HG03108 (cell line): ENCODE data around the gene RBP5.

Experiments
- ATAC-seq: cut with Tn5 transposase; IDR thresholded peaks from one replicate; pipeline ENCODE4 v1.9.1; 2021; ENCODE audit warnings: moderate library complexity; ENCODE audit not compliant: unreplicated experiment

Gene RBP5, protein sequence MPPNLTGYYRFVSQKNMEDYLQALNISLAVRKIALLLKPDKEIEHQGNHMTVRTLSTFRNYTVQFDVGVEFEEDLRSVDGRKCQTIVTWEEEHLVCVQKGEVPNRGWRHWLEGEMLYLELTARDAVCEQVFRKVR

DNA sequence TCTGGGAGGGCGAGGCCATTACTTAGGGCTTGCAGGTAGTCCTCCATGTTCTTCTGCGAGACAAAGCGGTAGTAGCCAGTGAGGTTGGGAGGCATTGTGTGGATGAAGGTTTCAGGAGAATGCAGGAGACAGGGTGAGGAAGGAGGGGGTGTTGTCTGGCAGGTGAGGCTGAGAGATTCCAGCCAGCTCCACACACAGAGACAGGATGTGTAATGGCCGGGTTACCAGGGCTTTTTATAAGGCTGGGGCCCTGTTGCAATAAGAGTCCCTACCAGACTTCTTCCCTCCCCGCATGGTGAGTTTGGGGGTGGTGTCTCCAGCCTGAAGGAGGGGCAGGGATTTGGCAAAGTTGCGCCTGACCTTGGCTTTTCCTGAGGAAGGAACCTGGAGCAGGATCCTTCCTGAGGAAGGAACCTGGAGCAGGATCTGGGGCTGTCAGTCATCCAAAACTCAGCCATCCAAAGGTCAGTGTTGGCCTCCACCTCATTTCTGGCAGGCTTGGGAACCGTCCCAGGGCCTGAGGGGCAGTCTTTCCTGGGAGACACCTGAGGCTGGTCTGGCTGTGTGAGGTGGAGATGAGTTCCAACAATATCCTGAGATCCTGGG lies at the start of gene RBP5:
TSS of gene RBP5 (minus strand) at position 209 of the 606 bp plus-strand sequence. CDS start at position 95, 114 bp downstream.
- no peak for ATAC-seq

DNA sequence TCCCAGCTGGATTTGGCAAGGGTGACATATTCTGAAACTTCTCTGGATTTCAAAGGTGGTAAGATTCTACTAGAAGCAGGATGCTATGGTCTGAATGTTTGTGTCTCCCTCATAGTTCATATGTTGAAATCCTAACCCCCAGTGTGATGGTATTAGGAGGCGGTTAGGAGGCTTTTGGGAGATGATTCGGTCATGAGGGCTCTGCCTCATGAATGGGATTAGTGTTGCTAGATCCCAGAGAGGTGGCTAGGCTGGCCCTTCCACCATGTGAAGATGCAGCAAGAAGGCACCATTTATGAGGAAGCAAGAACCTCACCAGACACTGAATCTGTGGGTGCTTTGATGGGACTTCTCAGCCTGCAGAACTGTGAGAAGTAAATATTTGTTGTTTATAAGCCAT lies 49.8 kb upstream of the RBP5 start:
- no peak for ATAC-seq

DNA sequence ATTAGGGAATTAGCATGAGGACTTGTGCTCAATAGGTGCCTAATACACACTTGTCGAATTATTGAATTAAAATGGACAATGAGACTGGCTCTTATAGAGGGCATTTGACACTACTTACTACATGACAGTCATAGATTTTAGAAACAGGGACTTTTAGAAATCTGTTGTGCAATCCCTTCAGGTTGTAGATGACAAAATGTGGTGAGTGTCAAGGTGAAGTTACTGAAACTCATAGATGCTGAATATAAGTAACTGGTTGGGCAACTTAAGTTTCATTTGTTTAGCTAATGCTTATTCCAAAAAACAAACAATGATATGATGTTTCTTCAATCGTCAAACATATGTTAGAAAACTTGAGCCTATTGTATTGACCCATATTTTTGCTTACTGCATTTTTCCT lies 47.9 kb upstream of the RBP5 start:
- no peak for ATAC-seq

DNA sequence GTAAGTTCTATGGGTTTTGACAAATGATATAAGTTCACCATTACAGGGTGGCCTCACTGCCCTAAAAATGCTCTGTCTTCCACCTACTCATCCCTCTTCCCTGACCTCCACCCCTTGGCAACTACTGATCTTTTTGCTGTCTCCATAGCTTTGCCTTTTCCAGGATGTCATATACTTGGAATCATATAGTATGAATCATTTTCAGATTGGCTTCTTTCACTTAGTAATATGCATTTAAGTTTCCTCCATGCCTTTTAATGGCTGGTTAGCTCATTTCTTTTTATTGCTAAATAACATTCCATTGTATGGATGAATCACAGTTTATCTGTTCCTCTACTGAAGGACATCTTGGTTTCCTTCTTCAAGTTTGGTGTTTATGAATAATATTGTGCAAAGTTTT lies 46.8 kb upstream of the RBP5 start:
- ATAC-seq = no peak

DNA sequence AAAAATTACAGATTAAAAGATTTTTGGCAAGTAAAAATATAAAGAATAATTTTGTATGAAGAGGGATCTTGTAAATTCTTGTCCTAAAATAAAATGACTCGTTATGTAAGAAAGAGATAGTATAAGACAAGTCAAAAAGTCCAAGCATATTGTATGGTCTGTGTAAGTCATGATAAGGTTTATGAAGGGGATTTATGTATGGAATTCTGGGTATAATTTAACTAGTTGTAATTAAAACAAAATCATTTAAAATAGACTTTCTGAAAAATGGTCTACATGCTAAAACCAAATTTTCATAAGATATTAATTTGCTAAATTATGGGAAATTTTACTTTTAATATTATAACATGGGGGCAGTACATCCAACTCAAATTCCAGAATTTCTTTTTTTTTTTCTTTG lies 43.2 kb upstream of the RBP5 start:
- ATAC-seq = no peak

DNA sequence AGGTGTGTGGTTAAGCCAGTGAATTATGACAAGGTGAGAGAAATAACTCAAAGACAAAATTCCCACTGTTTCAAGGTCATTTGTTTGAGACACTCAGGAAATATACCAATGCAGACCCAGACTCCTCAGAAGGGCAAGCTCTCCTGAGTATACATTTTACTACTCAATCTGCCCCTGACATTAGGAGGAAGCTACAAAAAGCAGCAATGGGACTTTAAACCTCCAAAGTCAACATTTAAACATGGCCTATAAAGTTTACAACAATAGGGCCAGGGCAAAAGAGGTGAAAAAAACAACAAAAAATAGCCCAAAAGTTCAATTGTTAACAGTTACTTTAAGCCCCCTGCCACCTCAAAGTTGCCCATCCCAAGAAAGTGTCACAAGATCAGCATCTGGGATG lies 41.3 kb upstream of the RBP5 start:
- no peak for ATAC-seq

DNA sequence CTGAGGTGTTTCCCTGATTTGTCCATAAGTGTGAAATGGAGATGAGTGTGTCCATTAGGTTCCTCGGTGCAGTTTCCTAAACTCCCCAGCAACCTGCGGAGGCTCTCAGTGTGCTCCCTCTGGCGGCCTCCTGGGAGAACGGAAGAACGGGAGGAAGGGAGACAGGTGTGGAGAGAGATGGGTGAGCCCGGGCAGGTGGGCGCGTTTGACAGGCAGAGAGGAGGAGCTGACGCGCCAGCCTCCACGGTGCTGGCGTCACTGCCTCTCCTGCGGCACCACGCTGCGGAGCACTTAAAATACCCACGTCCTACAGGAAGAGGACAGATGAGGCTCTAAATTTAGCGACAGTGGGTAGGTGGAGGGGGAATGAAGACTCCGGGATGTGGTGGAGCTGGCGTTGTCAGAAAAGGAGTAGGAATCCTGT lies 34.0 kb upstream of the RBP5 start:
- ATAC-seq = no peak

DNA sequence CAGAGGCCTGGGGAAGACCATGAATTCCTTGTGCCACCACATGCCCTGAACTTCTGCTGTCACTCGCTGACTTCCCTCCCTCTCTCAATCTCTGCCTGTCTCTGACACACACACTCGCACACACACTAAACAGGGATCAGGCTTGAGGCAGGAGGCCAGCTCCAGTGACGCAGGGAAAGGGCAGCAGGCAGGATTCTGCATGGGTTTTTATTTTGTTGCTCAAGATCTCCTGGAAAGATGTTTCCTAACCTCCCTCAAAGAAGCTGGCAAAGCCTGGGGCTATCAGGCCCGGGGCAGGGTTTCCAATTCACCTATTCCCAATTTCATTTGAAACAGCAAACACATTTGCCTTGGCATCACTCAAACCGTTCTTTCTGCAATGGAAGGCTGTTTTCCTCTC lies 33.1 kb upstream of the RBP5 start:
- no peak for ATAC-seq

DNA sequence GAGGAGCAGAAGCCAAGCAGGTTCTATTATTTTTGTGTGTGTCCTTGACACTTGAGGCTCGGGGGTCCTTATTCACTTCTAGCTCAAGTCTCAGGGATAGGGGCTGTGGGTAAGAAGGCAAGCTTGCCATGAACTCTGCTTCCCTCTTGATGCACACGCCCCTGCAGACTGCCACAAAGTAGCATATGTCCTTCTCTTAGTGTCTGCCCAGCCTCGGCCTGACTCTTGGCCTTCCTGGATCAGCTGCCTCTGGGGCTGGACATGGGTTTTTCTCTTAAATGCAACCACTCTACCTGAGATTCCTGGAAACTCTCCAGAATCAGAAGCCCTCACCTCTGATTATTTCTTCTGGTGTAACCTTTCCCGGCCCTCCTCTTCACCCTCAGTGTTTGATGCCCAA lies 32.6 kb upstream of the RBP5 start:
- no peak for ATAC-seq

DNA sequence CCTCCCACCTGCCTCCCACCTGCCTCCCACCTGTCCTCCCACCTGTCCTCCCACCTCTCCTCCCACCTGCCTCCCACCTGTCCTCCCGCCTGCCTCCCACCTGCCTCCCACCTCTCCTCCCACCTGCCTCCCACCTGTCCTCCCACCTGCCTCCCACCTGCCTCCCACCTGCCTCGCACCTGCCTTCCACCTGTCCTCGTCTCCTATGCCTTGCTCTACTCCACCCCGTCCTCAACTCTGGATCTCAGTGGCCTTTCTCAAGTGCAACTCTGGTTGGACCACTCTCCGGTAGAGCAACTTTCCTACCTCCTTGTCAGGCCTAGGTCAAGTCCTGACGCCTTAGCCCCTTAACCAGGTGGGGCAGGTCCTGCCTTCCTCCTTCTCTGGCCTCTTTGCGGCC lies 31.5 kb upstream of the RBP5 start:
- no peak for ATAC-seq

DNA sequence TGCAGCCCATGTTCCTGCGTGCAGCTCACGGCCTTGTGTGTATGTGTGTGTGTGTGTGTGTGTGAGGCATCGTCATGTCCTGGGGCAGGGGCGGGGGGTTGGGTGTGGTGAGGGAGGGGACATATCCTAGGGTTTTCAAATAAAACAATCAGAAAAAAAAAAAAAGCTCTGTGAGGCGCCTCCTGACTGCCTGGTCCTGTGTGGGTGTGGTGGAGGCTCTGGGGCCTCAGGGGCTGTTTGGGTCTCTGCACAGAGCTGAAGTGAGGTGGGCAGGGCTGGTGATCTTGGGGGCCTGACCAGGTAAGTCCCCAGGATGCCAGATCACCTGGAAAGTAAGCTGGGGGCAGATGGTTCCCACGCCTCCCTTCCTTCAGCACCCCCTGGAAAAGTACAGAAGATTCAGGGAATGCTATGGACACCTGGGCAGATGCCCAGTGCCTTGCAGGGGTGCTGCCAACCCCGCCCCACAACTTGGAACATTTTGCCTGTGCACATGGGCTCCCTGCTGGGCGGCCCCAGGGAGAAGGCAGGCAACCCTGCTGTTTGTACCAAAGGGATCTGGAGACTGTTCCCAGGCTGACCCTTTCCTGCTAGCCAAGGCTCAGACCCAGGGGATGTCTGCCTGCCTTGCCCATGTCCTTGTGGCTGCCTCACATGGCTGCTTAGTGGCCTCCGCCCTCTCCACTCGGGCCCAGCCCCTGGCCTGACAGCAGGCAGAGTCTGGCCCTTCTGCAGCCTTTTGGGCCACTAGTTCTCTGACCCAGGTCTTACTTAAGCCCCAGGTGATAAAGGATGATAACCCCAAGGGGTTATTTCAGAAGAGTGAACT lies 30.3 kb upstream of the RBP5 start:
- ATAC-seq = no peak

DNA sequence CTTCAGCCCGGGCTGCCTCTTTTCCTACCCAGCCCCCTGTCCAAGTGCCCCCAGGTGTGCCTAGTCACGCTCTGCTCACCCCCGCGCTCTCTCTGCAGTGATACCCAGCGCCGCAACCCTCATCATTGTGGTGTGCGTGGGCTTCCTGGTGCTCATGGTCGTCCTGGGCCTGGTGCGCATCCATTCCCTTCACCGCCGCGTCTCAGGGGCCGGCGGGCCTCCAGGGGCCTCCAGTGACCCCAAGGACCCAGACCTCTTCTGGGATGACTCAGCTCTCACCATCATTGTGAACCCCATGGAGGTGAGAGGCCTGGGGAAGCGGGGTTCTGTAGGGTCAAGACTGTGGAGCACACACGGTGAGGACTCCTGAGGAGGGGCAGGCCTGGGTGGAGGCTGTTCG lies 28.7 kb upstream of the RBP5 start:
- no peak for ATAC-seq

DNA sequence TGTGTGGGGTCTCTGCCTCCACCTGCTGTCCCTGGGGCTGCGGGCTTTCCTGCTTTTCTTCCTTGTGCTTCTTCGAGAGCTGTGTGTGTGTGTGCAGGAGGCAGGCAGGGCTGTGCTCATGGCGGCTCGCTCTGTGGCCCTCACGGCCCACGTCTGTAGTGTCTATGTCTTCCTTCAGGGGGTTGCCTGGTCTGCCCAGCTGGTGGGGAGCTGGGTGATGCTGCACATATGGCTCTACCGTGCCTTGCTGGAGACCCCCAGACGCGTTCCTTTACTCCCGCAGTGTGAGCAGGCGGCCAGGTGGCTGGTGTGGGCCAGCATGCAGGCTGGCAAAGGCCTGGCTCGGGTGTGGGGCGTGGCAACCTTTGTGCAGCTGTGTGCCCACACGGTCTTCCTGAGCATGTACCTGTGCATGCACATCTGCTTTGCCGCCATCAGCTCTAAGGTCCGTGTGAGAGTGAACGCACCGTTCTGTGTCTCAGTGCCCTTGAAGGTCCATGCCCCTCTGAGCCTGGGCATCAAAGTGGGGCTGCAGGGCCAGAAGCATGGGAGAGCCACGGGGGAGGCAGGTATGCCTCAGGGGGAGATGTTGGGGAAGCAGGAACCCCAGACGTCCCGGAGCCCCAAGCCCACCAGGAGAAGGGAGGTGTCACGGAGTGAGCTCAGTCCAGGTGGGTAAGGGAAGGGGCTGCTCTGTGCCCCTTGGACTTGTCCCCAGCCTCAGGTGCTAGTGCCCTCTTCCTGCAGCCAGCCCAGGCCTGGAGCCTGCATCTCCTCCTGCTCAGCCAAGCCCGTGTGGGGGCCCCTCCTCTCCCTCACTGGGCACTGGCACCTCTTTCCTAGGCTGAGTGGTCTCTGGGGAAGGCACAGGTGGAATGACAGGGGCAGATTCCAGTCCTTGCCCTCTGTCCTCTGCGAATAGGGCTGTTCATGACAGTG lies 27.8 kb upstream of the RBP5 start:
- ATAC-seq = no peak

DNA sequence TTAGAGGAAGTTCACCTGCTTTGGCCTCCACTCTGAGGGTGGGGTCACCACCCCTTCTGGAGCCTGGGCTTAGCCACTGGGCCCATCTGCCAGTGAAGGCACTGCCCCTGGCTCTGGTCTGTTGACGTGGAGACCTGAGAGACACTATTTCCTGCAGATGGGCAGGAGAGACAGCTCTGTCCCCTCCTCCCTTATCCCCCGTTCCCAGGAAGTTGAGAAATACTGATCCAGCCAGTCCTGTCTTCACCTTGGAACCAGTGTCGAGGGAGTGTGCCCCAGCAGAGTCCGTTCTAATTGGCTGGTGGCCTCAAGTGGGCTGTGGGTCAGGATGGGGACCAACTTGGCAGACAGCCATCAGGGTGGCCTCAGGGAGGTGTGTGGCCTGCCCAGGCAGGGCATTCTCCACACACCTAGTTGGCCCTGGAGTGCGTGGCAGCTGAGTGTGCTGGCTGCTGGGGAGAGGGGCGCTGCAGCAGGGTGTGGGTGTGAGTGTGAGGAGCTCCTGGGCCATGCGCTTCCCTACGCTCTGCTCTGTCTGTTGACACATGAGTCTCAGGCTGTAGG lies 26.9 kb upstream of the RBP5 start:
- ATAC-seq = no peak

DNA sequence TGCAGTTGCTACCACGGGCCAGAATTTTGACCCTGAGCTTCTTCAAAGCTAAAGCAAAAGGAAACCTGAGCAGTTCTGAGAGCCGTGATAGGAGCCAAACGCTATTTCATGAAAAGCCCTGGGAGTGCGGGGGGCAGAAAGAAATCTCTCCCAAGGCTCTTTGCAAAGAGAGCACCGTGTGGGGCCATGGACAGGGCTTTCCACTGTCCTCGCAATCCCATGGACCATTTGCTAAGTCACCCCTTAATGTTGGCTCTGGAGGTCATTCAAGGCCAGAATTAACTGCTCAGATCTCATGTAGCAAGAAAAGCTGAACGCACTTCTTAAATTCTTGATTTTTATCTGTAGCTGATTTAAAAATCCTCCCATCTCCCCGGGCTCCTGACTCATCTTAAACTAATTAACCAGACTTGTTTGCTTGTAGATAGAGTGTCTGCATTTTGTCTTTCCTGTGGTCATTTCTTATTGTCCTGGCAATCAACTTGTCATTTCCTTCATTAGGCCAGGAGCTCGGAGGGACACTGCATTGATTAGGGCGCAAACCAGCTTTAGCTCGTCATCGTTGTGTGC lies 26.3 kb upstream of the RBP5 start:
- ATAC-seq = no peak

DNA sequence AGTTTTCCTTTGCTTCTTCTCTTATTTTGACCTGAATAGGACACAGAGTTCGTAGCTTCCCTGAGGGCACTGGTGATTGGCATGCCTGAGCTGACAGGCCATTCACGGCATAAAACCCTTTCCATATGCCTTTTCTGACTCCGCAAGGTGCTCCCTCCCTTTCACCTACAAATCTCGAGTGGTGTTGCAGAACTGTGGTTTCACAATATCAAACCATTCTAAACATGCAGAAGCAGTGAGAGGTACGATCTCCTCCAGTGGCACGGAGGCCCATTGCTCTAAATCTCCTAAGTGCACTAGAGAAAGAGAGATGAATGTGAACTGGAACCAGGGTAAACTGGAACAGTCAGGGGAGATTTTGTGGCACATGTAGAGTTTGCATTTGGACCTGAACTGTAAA lies 25.4 kb upstream of the RBP5 start:
- no peak for ATAC-seq

DNA sequence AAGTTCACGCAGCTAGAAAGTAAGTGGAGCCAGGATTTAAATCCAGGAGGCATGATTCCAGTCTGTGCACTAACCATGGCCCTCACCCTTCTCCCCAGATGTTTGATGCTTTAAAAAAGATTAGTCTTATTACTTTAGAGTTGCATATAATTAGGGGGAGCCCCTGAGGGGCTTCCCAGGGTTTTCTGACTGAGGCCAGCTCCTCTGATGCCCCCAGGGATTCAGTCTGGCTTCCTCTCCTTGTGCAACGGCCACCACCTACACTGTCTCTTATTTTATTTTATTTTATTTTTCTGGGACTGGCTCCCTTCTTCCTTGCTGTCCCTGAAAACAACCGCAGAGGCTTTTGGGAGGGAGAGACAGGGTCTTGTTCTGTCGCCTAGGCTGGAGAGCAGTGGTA lies 24.1 kb upstream of the RBP5 start:
- no peak for ATAC-seq

DNA sequence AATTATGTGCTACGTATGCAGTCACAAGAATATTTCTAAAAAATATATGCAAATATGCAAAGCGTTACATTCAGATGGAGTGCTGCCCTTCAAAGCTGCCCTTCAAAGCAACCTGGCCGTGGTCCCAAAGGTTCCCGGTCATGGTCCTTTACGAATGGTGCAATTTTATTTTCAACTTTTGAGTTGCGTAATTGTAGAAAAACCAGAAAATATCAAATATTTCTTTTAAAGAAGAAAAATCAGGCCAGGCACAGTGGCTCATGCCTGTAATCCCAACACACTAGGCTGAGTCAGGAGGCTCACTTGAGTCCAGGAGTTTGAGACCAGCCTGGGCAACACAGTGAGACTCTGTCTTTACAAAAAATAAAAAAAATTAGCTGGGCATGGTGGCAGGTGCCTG lies 22.8 kb upstream of the RBP5 start:
- ATAC-seq = no peak

DNA sequence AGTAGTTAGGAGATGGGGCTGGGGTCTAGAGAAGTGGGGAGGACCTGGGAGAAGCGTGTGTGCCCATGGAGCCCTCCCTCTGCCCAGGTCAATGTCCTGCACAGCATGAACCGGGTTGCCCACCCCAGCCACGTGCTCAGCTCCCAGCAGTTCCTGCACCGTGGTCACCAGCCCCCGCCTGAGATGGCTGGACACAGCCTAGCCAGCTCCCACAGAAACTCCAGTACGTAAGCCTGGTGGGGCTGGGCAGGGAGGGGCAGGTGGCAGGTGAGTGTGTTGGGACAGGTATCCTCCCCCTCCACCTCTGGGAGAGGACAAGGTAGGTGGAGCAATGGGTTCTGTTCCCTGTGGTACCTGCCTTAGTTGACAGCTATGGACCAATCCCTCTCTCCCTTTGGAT lies 22.2 kb upstream of the RBP5 start:
- ATAC-seq = no peak

DNA sequence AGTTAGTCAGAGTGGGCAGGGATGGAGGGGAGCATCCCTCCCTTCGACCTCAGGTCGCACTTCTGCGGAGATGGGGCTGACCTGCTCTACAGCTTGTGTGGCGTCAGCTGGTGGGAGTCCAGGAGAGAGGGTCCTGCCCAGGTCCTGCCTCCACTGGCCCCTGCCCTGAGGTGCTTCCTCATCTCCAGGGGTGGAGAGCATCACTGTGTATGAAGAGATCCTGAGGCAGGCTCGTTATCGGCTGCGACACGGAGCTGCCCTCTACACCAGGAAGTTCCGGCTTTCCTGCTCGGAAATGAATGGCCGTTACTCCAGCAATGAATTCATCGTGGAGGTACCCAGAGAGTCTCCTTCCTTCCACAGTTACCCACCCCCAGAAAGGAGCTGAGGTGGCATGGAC lies 21.7 kb upstream of the RBP5 start:
- ATAC-seq = no peak

DNA sequence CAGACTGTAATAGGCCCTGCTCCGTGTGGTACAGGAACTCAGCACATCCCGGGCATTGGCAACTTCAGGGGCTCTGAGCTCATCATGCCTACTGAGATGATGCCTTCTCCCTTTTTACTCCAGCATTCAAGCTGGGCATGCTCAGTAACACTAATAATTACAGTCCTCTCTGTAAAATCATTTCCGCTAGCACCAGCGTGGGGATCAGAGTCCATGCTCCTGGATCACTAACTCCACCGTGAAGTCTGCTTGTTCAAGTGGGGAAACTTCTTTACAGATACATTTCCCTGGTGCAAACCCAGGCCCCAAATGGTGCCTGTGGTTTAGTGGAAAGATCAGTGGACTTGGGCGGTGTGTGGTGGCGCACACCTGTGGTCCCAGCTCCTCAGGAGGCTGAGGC lies 18.2 kb upstream of the RBP5 start:
- no peak for ATAC-seq
